Stimulated activated naive CD8-positive, alpha-beta T cell treated with anti-CD3 and anti-CD28 coated beads, Interleukin-15, Interleukin-2, amounts not matched to agents 100 ng/mL and 50 ng/mL, for 24 hours (primary cell): ENCODE data around the gene DERL3.
A peak's percentile ranks its signal among the peaks of the same experiment; 100 is the strongest.

Source experiments
- H3K27ac Mint-ChIP-seq: one replicate; pipeline ENCODE4 v1.8.0; 2021; ENCODE audit warnings: mild to moderate bottlenecking, mixed read lengths
- H3K27me3 Mint-ChIP-seq: one replicate; pipeline ENCODE4 v1.8.0; 2021; ENCODE audit warnings: mixed read lengths
- H3K36me3 Mint-ChIP-seq: one replicate; pipeline ENCODE4 v1.8.0; 2021; ENCODE audit warnings: low read depth, mixed read lengths
- H3K4me1 Mint-ChIP-seq: one replicate; pipeline ENCODE4 v1.8.0; 2021; ENCODE audit warnings: low read depth, mixed read lengths
- H3K4me3 Mint-ChIP-seq: one replicate; pipeline ENCODE4 v1.8.0; 2021; ENCODE audit warnings: mild to moderate bottlenecking, mixed read lengths
- H3K9me3 Mint-ChIP-seq: one replicate; pipeline ENCODE4 v1.8.0; 2021; ENCODE audit warnings: mixed read lengths

Gene DERL3

DNA sequence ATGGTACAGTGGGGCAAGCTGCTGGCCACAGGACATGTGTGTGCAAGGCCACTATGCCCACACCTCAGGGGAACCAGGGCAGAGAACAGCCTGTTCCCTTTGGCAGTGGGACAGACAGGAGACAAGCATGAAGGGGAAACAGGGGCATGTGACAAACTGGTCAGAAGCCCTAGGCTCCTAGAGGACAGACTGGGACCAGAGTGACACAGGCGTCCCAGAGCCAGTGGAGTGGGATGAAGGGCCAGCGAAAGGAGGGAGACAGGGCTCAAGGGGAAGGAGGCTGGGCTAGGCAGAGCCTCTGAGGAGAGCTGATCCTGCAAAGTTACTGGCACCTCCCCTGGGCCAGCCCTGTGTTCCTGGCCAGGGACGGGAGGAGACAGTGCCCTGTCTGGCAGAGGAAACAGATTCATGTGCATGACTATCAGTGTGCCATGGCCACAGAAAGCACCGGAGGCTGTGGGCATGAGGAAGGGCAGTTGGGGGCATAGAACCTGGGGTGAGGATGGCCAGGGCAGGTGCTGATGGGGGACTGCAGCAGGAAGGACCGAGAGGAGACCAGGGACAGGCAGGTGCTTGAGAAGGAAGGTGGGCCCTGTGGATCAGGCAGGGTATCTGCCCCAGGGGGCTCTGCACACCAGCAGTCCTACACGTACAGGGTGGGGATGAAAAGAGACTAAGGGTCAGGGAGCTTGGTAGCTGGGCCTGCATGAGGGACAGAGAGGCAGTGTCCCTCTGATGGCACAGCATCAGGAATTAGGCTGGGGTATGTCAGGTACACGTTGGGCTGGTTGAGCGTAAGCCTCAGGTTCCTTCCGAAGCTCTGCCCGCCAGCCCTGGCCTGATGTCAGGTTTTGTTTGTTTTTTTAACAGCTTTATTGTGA, 9.8 kb downstream of the DERL3 start:
- H3K4me3 Mint-ChIP-seq: no peak overlapping the region
- peak overlapping the region; percentile 42 for H3K27ac Mint-ChIP-seq
- H3K4me1 Mint-ChIP-seq: no peaks in the 10 kb centered on the region
- no peaks in the 10 kb centered on the region for H3K9me3 Mint-ChIP-seq
- H3K27me3 Mint-ChIP-seq: no peaks in the 10 kb centered on the region
- H3K36me3 Mint-ChIP-seq: peaks cover 36% of the 10 kb centered on the region

DNA sequence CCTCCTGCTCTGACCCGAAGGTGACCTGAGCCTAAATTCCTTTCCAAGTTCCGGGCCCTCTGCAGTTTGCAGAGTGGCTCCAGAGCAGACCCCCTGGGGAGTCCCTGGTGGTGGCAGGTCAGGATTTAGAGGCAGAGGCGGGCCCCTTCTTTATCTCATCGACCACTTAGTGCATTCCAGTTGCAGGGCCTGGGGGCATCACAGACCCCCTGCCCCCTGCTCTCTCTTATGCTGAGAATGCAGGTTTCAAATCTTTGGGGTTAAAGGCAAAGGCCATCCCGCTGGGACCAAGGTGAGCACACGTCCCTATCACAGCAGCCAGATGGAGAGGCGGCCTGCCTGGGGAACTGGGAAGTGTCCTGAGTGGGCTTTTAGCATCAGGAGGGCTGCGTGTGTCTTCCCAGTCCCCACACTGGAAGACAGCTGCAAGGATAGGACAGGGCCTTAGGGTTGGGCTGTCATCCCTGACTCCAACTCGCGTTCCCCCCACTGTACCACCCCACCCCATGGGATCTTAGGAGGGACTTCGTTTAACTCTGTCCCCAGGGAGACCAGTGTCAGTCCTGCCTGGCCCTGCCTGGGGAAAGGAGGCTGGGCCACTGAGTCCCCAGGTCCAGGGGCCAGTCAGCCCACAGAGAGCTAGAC, 11.3 kb downstream of the DERL3 start:
- Mint-ChIP-seq H3K4me3 (no peak overlapping the region), H3K27me3 (no peaks in the 10 kb centered on the region), H3K4me1 (no peaks in the 10 kb centered on the region), H3K36me3 (peaks cover 45% of the 10 kb centered on the region), H3K27ac (no peak overlapping the region), H3K9me3 (no peaks in the 10 kb centered on the region)

- no peaks in the 10 kb centered on the region for H3K27me3 Mint-ChIP-seq
- H3K4me3 Mint-ChIP-seq: no peak overlapping the region
- H3K9me3 Mint-ChIP-seq: no peaks in the 10 kb centered on the region
- peak overlapping the region; percentile 61 for H3K27ac Mint-ChIP-seq
- H3K36me3 Mint-ChIP-seq: peaks cover 47% of the 10 kb centered on the region
- H3K4me1 Mint-ChIP-seq: no peaks in the 10 kb centered on the region
These were observed 12.1 kb downstream of the DERL3 start for GRCh38 chr22:23826510-23827350.

DNA sequence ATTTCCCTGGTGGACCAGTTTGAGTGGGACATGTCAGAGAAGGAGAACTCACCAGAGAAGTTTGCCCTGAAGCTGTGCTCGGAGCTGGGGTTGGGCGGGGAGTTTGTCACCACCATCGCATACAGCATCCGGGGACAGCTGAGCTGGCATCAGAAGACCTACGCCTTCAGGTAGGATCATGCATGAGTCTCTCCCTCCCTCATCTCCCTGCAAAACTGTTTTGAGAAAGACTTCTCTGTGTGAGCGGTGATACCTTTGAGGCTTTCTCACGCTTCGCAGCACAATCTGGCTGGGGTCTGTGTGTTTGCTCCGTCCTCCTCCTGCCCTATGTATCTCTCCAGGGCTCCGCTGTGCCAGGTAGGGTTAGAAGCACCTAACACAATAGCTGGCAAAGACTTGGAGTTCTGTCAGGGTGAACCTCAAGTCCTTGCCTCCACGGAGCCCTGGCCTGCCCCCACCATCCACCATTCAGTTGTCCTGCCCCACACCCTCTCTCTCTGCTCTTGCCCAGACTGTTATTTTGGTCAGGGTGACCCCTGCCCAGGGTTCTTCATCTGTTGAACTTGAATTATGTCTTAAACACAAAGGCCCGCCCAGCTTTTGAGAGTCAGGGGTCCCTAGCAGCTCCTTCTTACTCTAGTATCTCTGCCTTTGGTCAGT, 13.4 kb downstream of the DERL3 start:
- no peaks in the 10 kb centered on the region for H3K9me3 Mint-ChIP-seq
- no peaks in the 10 kb centered on the region for H3K27me3 Mint-ChIP-seq
- H3K36me3 Mint-ChIP-seq: peaks cover 46% of the 10 kb centered on the region
- no peak overlapping the region for H3K4me3 Mint-ChIP-seq
- H3K4me1 Mint-ChIP-seq: peaks cover 7% of the 10 kb centered on the region
- H3K27ac Mint-ChIP-seq: no peak overlapping the region

- H3K27me3 Mint-ChIP-seq: no peaks in the 10 kb centered on the region
- H3K36me3 Mint-ChIP-seq: peaks cover 46% of the 10 kb centered on the region
These were observed 14.1 kb downstream of the DERL3 start for GRCh38 chr22:23824476-23825245.

DNA sequence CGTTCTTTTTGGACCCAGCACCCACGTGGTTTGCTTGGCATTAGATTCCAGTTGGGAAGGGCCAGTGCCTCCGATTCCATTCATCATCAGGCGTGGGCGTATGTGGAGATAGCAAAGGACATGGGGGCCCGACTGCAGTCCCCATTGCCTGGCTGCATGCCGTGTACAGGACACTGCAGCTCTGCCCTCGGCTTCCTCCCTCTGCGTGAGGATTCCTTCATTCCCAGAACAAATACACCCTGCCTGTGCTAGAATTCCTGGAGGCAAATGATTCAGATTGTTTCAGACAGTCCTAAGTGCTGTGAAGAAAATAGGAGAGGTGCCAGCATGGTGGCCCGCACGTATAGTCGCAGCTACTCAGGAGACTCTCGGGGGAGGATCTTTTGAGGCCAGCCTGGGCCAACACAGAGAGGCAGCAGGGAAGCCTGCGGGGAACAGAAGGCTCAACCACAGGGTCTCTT, 15.4 kb downstream of the DERL3 start:
- H3K27ac Mint-ChIP-seq: no peak overlapping the region
- H3K27me3 Mint-ChIP-seq: no peaks in the 10 kb centered on the region
- no peak overlapping the region for H3K4me3 Mint-ChIP-seq
- peaks cover 45% of the 10 kb centered on the region for H3K36me3 Mint-ChIP-seq
- peaks cover 16% of the 10 kb centered on the region for H3K4me1 Mint-ChIP-seq
- H3K9me3 Mint-ChIP-seq: no peaks in the 10 kb centered on the region

More at GRCh38 chr22:23824476-23825245, 14.1 kb downstream of the DERL3 start:
- H3K4me1 Mint-ChIP-seq: peaks cover 13% of the 10 kb centered on the region
- H3K9me3 Mint-ChIP-seq: no peaks in the 10 kb centered on the region
- no peak overlapping the region for H3K27ac Mint-ChIP-seq
- no peak overlapping the region for H3K4me3 Mint-ChIP-seq

- Mint-ChIP-seq H3K36me3 (peaks cover 51% of the 10 kb centered on the region), H3K9me3 (no peaks in the 10 kb centered on the region), H3K27me3 (no peaks in the 10 kb centered on the region), H3K27ac (no peak overlapping the region), H3K4me3 (no peak overlapping the region), H3K4me1 (peaks cover 16% of the 10 kb centered on the region)
These were observed 16.6 kb downstream of the DERL3 start for GRCh38 chr22:23822101-23822671.

- H3K36me3 Mint-ChIP-seq: peaks cover 54% of the 10 kb centered on the region
- no peaks in the 10 kb centered on the region for H3K9me3 Mint-ChIP-seq
- H3K4me1 Mint-ChIP-seq: peaks cover 16% of the 10 kb centered on the region
- H3K4me3 Mint-ChIP-seq: no peak overlapping the region
- peak overlapping the region; percentile 55 for H3K27ac Mint-ChIP-seq
- H3K27me3 Mint-ChIP-seq: no peaks in the 10 kb centered on the region
These were observed 18.0 kb downstream of the DERL3 start for GRCh38 chr22:23820748-23821211.

DNA sequence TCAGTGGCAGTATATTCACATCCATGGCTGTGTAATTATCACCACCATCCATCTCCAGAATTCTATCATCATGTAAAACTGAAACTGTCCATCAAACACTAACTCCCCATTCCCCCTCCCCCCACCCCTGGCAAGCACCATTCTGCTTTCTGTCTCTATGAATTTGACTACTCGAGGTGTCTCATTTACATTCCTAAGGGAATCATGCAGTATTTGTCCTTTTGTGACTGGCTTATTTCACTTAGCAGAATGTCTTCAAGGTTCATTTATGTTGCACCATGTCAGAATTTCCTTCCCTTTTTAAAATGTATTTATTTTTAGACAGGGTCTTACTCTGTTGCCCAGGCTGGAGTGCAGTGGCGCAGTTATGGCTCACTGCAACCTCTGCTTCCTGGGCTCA, 20.3 kb downstream of the DERL3 start:
- peaks cover 54% of the 10 kb centered on the region for H3K36me3 Mint-ChIP-seq
- H3K27ac Mint-ChIP-seq: no peak overlapping the region
- H3K4me1 Mint-ChIP-seq: peaks cover 16% of the 10 kb centered on the region
- no peaks in the 10 kb centered on the region for H3K9me3 Mint-ChIP-seq
- H3K27me3 Mint-ChIP-seq: no peaks in the 10 kb centered on the region
- no peak overlapping the region for H3K4me3 Mint-ChIP-seq

GRCh38 chr22:23817146-23817545, 21.7 kb downstream of the DERL3 start:
- Mint-ChIP-seq H3K9me3 (no peaks in the 10 kb centered on the region), H3K36me3 (peaks cover 53% of the 10 kb centered on the region), H3K4me1 (peaks cover 16% of the 10 kb centered on the region), H3K27ac (no peak overlapping the region), H3K4me3 (no peak overlapping the region), H3K27me3 (no peaks in the 10 kb centered on the region)

DNA sequence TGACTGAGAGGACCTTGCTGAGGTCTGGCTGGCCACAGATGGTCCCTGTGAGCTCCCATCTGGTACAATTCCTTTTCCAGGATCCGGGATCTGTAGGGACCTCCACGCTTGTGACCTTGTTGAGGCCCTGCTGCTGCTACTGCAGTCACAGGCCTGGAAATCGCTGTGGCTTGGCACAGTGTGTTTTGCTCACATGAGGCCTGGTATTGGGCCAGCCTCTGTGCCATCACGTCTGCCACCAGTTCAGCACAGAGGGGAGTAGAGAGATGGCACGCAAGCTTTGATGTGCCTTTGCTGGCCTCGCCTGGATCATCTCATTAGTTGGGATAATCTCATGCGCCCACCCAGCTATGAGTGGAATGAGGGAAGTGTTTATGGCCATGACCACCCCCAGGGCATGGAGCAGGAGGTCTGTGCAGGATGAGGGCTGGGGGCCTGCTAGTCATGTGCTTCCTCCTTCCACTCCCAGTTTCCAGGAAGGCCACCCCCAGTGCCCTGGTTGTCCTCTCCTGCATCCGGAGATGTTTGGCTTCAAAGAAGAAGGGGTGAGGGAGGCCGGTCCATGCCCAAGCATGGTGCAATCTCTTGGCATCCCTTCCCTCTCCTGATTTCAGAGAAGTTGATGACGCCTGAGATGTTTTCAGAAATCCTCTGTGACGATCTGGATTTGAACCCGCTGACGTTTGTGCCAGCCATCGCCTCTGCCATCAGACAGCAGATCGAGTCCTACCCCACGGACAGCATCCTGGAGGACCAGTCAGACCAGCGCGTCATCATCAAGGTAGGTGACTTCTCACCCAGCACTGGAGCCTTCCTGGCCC, 22.4 kb downstream of the DERL3 start:
- Mint-ChIP-seq H3K27ac (no peak overlapping the region), H3K27me3 (no peaks in the 10 kb centered on the region), H3K9me3 (no peaks in the 10 kb centered on the region), H3K4me3 (no peak overlapping the region), H3K36me3 (peaks cover 58% of the 10 kb centered on the region), H3K4me1 (peaks cover 16% of the 10 kb centered on the region)

DNA sequence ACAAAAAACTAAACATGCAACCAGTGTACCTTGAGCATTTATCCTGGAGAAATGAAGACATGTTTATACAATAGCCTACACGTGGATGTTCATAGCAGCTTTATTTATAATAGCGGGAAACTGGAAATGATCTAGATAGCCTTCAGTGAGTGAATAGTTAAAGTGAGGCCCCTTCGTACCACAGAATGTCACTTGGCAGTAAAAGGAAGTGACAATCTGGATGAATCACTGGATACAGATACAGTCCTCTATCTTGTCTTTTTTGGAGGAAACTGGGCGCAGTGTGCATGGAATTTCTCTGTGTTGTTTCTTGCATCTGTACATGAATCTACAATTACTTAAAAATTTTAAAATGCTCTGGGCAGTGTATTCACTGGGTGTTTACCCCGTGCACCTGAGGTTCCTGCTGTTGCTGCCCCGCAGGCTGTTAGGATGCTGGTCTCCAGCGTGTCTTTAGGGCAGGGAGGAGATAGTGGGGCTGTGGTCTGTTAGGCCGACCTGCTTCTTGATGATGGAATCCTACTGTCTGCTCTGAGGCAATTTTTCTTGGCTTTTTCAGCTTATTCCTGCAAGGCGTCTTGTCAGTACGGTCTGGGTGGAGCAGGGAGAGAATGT, 23.2 kb downstream of the DERL3 start:
- no peaks in the 10 kb centered on the region for H3K27me3 Mint-ChIP-seq
- no peak overlapping the region for H3K4me3 Mint-ChIP-seq
- H3K36me3 Mint-ChIP-seq: peaks cover 63% of the 10 kb centered on the region
- no peak overlapping the region for H3K27ac Mint-ChIP-seq
- peaks cover 11% of the 10 kb centered on the region for H3K4me1 Mint-ChIP-seq
- H3K9me3 Mint-ChIP-seq: no peaks in the 10 kb centered on the region
